ENCODE measurements around the gene RNASEH1. TPM values are rescaled to one million over a fixed set of nuclear protein-coding genes. Genes with fewer than 3 reads are reported as not detected.
A peak's percentile ranks its signal among the peaks of the same experiment; 100 is the strongest.

Gene RNASEH1
- total RNA-seq, 1 donor: 42.7 TPM

DNA sequence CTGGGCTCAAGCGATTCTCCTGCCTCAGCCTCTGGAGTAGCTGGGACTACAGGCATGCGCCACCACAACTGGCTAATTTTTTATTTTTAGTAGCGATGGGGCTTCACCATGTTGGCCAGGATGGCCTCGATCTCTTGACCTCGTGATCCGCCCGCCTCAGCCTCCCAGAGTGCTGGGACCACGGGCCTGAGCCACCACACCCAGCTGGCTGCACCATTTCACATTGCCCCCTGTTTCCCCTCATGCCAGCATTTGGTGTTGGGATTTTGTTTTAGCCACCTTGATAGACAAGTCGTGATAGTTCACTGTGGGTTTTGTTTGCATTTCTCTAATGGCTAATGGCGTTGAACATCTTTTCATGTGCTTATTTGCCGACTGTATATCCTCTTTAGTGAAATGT, 31.0 kb upstream of the RNASEH1 start:
- TF ChIP-seq, protein P1, sequence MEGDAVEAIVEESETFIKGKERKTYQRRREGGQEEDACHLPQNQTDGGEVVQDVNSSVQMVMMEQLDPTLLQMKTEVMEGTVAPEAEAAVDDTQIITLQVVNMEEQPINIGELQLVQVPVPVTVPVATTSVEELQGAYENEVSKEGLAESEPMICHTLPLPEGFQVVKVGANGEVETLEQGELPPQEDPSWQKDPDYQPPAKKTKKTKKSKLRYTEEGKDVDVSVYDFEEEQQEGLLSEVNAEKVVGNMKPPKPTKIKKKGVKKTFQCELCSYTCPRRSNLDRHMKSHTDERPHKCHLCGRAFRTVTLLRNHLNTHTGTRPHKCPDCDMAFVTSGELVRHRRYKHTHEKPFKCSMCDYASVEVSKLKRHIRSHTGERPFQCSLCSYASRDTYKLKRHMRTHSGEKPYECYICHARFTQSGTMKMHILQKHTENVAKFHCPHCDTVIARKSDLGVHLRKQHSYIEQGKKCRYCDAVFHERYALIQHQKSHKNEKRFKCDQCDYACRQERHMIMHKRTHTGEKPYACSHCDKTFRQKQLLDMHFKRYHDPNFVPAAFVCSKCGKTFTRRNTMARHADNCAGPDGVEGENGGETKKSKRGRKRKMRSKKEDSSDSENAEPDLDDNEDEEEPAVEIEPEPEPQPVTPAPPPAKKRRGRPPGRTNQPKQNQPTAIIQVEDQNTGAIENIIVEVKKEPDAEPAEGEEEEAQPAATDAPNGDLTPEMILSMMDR (IDR thresholded peaks at IDR 0.05; ENCODE audit: insufficient read depth, low read depth, low read length): no peak
- no peak for DNase-seq (ENCODE audit: low read depth)
- no peak overlapping the region for H3K4me3 ChIP-seq (ENCODE audit: low read depth, low read length)

DNA sequence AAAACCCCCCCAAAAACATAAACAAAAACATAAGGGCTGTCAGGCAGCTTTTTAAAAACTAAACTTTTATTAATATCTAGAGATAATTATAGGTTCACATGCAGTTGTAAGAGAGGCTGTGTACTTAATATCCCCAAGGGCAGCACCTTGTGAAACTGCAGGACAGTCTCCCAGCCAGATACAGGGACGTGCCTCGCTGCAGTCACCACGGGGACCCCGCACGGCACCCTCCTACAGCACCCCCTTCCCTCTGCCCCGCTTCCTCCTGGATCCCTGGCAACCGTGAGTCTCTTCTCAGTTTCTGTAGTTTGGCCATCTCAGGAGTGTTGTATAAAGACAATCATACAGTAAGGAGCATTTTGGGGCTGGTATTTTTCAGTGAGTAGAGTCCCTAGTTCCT, 30.0 kb upstream of the RNASEH1 start:
- TF ChIP-seq, protein P1 (IDR thresholded peaks at IDR 0.05; ENCODE audit: insufficient read depth, low read depth, low read length): no peak
- no peak overlapping the region for H3K4me3 ChIP-seq (ENCODE audit: low read depth, low read length)
- DNase-seq (ENCODE audit: low read depth): no peak

DNA sequence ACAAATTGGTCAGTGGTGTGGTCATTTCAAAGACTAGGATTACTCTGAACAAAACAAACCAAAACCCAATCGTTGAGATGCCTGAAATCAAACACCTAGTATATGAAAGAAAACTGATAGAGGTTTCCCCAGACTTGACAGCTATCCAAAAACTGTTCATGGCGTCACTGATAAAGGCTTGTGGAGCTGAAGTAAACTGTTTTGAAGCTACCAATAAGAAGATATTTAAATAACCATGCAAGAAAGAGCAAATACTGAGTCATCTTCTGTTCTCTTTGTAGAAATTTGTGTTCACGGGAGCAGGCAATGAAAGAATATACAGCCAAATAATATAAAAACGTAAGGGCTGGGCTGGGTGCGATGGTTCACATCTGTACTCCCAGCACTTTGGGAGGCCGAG, 29.3 kb upstream of the RNASEH1 start:
- peak; percentile 70 for DNase-seq (ENCODE audit: low read depth)
- TF ChIP-seq, protein P1 (IDR thresholded peaks at IDR 0.05; ENCODE audit: insufficient read depth, low read depth, low read length): no peak

DNA sequence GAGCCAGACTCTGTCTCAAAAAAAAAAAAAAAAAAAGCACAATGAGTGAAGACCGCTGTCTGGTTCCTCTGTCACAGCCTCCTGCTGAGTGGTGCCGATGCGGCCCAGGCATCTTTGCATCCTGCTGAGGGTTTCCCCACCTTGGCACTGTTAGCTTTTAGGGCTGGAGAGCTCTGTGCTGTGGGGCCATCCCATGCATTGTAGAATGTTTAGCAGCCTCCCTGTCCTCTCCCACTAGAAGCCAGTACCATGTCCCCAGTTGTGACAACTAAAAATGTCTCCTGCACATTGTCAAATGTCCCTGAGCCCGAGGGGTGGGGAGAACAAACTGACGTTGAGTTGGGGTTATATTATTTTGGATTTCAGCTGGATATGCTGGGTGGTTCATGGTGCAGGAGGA, 28.9 kb upstream of the RNASEH1 start:
- DNase-seq (ENCODE audit: low read depth): no peak
- TF ChIP-seq, protein P1 (IDR thresholded peaks at IDR 0.05; ENCODE audit: insufficient read depth, low read depth, low read length): no peak
- no peak overlapping the region for H3K4me3 ChIP-seq (ENCODE audit: low read depth, low read length)

More for the DNA sequence above, 29.3 kb upstream of the RNASEH1 start:
- no peak overlapping the region for H3K4me3 ChIP-seq (ENCODE audit: low read depth, low read length)

DNA sequence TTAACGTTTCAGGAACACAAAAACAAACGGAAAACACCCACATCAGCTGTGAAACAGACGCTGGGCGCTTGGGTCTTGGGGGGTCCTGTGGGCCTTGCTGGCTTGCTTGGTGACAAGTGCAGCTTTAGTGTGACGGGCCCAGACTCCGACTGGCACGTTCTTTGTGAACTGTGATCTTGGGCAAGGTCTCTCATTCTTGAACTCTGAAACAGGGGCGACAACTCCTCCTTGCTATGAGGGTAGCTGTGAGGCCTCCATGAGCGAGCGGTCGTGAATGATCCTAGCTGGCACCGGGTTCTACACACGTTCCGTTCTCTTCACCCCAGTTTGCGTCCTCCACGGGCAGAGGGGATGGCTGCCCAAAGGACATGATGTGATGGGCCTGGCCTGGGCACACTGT, 28.1 kb upstream of the RNASEH1 start:
- TF ChIP-seq, protein P1 (IDR thresholded peaks at IDR 0.05; ENCODE audit: insufficient read depth, low read depth, low read length): no peak
- H3K4me3 ChIP-seq (ENCODE audit: low read depth, low read length): no peak overlapping the region
- DNase-seq (ENCODE audit: low read depth): no peak

DNA sequence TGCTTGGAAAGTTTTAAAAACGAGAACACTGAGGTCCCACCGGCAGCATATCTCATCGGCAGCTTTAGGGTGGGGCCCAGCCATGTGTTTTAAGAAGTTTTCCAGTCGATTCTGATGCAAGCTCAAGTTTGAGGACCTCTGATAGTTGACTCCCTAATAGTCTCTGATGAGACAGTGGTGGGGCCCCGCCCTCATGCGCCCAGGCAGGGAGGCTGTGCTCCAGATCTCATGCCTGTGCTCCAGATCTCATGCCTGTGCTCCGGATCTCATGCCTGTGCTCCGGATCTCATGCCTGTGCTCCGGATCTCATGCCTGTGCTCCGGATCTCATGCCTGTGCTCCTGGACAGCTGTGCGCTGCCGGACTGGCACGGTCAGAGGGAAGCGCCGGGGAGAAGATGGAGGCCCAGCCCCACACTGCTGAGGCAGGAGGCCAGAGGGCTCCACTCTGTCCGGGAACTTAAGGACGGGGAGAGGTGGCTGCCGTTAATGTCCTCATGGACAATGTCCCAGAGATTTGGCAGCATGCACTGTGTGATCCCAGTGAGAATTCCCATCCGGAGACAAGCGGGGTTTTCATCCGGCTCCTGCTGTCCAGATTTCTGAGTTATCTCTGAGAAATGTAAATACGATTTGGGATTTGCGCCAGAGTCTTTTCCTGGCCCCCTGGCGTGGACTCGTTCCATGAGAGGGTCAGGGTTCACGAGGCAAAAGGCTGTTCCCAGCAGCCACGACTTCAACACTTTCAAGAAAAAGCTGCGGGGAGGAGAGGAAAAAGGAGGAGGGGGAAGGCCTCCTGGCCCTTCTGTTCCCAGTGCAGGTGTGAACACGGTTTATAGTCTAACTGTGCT, 27.4 kb upstream of the RNASEH1 start:
- peak; percentile 99 for DNase-seq (ENCODE audit: low read depth)
- peak overlapping the region; percentile 40 for H3K4me3 ChIP-seq (ENCODE audit: low read depth, low read length)
- TF ChIP-seq, protein P1 (IDR thresholded peaks at IDR 0.05; ENCODE audit: insufficient read depth, low read depth, low read length): no peak

All from fibroblast of villous mesenchyme (primary cell).